HG02840 (cell line): ENCODE measurements around the gene UVSSA.

Experiments
- ATAC-seq: cut with Tn5 transposase; IDR thresholded peaks from one replicate; pipeline ENCODE4 v1.9.1; 2021; ENCODE audit warnings: mild to moderate bottlenecking, moderate library complexity, moderate number of reproducible peaks; ENCODE audit not compliant: unreplicated experiment, low FRiP score

Gene UVSSA

GRCh38 chr4:1373892-1374705, 27.1 kb downstream of the UVSSA start:
- no peak for ATAC-seq

- ATAC-seq = no peak
Measured at GRCh38 chr4:1374706-1375045, 27.7 kb downstream of the UVSSA start.

GRCh38 chr4:1375051-1375721, 28.2 kb downstream of the UVSSA start:
- no peak for ATAC-seq

GRCh38 chr4:1375761-1376322, 28.8 kb downstream of the UVSSA start:
- no peak for ATAC-seq

GRCh38 chr4:1376391-1376840, 29.4 kb downstream of the UVSSA start:
- ATAC-seq = no peak

GRCh38 chr4:1376841-1377605, 30.0 kb downstream of the UVSSA start:
- ATAC-seq = no peak

DNA sequence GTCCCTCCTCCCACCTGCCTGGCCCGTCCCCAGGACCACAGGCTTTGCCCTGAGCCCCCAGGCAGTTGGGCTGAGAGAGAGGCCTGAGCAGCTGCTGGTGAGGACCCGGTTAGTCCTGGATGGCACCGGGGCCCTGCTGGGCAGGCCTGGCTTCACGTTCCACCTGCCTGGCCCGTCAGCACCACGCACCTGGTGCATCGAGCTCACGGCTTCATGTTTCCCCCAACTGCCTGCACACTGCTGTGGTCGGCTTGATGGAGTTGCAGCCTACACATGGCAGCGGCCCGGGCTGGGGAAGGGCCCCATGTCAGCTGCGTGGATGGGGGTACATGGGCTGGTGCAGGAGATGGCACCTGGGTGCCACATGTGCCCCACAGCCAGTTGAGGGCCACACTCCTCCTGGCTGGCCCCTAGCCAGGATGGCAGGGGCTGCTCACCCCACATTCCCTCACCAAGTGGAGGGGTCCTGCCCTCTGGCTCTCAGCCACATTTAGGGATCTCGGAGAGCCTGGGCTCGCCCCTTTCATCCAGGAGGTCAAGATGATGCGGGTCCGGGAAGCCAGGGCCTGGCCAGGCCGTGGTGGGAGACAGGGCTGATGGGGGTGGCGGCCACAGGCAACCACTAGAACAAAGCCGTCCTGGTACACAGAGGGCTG, 30.7 kb downstream of the UVSSA start:
- ATAC-seq = no peak

DNA sequence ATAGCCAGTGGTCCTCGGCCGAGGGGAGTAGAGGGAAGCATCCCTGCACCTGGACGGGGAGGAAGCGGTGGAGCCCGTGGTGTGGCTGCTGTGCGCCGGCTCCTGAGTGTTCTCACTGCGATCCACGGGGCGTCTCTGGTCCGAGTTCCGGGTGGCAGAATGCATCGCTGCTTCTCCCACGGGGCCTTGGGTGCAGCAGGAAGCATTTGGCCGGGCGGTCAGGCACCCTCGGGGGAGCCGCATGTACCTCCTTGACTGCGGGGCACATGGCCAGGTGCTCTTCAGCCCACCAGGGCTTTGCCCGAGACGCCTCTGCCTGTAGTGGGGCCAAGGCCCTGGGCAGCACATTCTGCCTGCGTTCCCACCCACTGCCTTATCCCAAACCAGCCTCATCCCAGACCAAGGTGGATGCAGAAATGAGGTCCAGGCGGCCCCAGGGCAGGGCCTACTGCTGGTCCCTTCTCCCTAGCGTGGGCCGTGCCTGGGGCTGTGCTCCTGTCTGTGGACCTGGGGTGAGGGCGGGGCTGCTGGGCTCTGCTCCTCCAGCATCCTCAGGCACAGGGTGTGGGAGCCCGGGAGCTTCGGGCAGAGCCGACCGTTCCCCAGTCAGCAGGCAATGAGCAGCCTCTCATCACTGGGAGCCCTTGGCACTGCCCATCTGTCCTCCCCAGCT, 31.7 kb downstream of the UVSSA start:
- no peak for ATAC-seq

- ATAC-seq = no peak
Measured at GRCh38 chr4:1379351-1379781, 32.4 kb downstream of the UVSSA start.

- no peak for ATAC-seq
Measured at GRCh38 chr4:1379801-1380331, 32.9 kb downstream of the UVSSA start.

GRCh38 chr4:1380368-1381151, 33.6 kb downstream of the UVSSA start:
- ATAC-seq = no peak

DNA sequence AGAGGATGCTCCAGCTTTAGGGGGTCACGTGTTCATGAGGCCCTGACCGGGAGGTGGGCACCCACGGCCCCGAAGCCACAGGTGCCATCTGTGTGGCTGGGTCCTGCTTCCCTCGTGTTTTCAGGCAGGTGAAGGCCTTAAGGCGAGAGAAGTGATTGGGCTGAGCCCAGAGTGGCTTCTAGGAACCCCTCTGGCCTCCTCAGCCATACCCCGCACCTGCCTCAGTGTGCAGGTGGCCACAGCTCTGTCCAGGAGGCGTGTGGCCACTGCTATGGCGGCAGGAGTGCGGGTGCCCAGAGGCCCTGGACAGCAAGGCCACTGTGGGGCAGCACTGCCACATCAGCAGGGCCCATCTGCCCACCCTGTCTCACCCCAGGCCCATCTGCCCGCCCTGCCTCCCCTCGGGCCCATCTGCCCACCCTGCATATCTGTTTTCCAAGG, 34.2 kb downstream of the UVSSA start:
- no peak for ATAC-seq

DNA sequence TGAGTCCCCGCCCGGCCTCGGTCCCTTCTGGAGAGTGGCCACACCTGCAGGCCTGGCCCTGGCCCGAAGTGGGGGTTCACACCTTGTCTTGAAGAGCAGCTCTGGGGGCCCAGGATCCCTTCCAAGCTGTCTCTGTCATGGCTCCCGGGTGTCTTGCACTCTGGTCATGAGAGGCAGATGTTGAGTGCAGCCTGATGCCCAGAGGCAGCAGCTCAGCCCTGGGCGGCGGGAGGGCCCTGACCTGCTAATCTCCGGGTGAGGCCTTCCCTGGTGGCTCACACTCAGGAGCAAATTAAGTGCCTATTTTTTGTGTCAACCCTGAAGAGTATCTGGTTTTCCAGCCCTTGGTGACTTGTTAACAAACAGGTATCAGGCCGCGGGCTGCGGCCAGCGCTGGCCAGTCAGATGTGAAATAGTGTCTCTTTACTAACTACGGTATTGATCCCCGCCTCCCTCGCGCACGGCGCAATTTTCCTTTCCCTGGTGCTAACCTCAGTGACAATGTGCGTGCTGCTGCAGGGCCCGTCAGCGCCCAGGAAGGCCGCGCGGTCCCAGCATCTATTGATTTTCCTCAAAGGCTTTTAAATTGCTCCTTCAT, 35.0 kb downstream of the UVSSA start:
- ATAC-seq = no peak

- ATAC-seq = no peak
Measured at GRCh38 chr4:1382776-1383727, 36.0 kb downstream of the UVSSA start.

- ATAC-seq = no peak
Measured at GRCh38 chr4:1383728-1384591, 37.0 kb downstream of the UVSSA start.

- no peak for ATAC-seq
Measured at GRCh38 chr4:1384675-1385372, 37.8 kb downstream of the UVSSA start.
